HG03066 (cell line): Measurements from ENCODE around the gene CYP2A7.
"Not testable (repeated sequence)": the region's sequence is repeated elsewhere in the genome, so short reads cannot be mapped to it uniquely, and the experiment has no call there.

Experiments
- ATAC-seq: cut with Tn5 transposase; IDR thresholded peaks from one replicate; pipeline ENCODE4 v1.9.1; 2021; ENCODE audit warnings: low read depth; ENCODE audit not compliant: unreplicated experiment

The CYP2A7 gene

GRCh38 chr19:40900521-40900920 is 18.5 kb upstream of the CYP2A7 start:
- ATAC-seq, result not testable (repeated sequence)

GRCh38 chr19:40899964-40900363 is 17.9 kb upstream of the CYP2A7 start:
- ATAC-seq, result not testable (repeated sequence)

- ATAC-seq, result not testable (repeated sequence)
Measured at GRCh38 chr19:40896843-40897789, 15.1 kb upstream of the CYP2A7 start.

GRCh38 chr19:40896418-40896796 is 14.4 kb upstream of the CYP2A7 start:
- ATAC-seq, result no peak

- ATAC-seq, result no peak
Measured at GRCh38 chr19:40893112-40893511, 11.1 kb upstream of the CYP2A7 start.

GRCh38 chr19:40889366-40889765 is 7.3 kb upstream of the CYP2A7 start:
- ATAC-seq, result no peak

GRCh38 chr19:40888191-40888590 is 6.2 kb upstream of the CYP2A7 start:
- ATAC-seq, result no peak

GRCh38 chr19:40884187-40884931 is 2.3 kb upstream of the CYP2A7 start:
- not testable (repeated sequence) for ATAC-seq

GRCh38 chr19:40879349-40879748 is 2.7 kb downstream of the CYP2A7 start:
- ATAC-seq, result not testable (repeated sequence)

- ATAC-seq, result not testable (repeated sequence)
Measured at GRCh38 chr19:40875526-40875951, 6.5 kb downstream of the CYP2A7 start.

GRCh38 chr19:40874874-40875273 is 7.2 kb downstream of the CYP2A7 start:
- not testable (repeated sequence) for ATAC-seq

GRCh38 chr19:40873873-40874272 is 8.2 kb downstream of the CYP2A7 start:
- ATAC-seq, result not testable (repeated sequence)

GRCh38 chr19:40872209-40872608 is 9.8 kb downstream of the CYP2A7 start:
- no peak for ATAC-seq

- ATAC-seq, result no peak
Measured at GRCh38 chr19:40867701-40868100, 14.3 kb downstream of the CYP2A7 start.

- ATAC-seq, result not testable (repeated sequence)
Measured at GRCh38 chr19:40864739-40865496, 17.1 kb downstream of the CYP2A7 start.

- no peak for ATAC-seq
Measured at GRCh38 chr19:40862785-40863184, 19.2 kb downstream of the CYP2A7 start.

- ATAC-seq, result no peak
Measured at GRCh38 chr19:40862333-40862732, 19.7 kb downstream of the CYP2A7 start.

- no peak for ATAC-seq
Measured at GRCh38 chr19:40858109-40858508, 23.9 kb downstream of the CYP2A7 start.

- not testable (repeated sequence) for ATAC-seq
Measured at GRCh38 chr19:40852467-40853152, 29.4 kb downstream of the CYP2A7 start.

GRCh38 chr19:40850277-40850676 is 31.8 kb downstream of the CYP2A7 start, which contains the start of gene CYP2A6:
Gene CYP2A6, minus strand, starts transcription at chr19:40850447. Its CDS starts 21 bp downstream, at chr19:40850426.
- not testable (repeated sequence) for ATAC-seq
